ENCODE data around the gene C13orf46.

The C13orf46 gene

DNA sequence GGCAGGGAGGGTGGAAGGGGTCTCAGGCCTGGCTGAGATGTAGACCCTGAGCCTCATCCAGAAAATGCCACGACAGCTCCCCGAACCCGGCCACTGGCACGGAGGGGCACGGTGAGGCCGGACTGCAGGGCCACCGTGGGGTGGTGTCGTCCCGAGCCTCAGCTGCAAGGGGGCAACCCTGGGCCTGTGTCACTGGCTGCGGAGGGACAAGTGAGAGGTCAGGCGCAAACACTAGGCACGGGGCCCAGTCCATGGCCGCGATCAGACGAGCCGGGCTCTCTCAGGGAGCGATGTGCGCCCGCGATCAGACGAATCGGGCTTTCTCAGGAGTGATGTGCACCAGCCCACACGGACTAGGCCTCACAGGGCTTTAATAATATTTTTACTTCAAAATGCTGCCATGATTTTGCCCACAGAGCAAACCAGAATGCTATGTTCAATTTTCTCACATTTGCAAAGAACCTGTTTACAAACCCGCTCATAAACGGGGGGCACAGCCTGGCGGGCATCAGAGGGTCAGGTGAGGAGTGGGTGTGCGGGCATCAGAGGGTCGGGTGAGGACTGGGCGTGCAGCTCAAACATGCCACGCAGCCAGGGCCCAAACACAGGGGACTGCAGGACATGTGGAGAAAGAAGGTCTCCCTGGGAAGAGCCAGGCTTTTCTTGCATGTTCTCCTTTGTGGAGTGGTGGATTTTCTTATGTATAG lies 42.6 kb upstream of the C13orf46 start:
- DNase-seq (ENCODE audit: insufficient read length): no peak
- no peak for FAIRE-seq
- TF ChIP-seq POLR2AphosphoS5 (IDR thresholded peaks at IDR 0.05; ENCODE audit: low read depth, low read length): no peak
- TF ChIP-seq POLR2A (IDR thresholded peaks at IDR 0.05; ENCODE audit: low read depth, low read length): no peak
- TF ChIP-seq TAF1 (IDR thresholded peaks at IDR 0.05; ENCODE audit: borderline replicate concordance, low read depth, low read length): no peak

DNA sequence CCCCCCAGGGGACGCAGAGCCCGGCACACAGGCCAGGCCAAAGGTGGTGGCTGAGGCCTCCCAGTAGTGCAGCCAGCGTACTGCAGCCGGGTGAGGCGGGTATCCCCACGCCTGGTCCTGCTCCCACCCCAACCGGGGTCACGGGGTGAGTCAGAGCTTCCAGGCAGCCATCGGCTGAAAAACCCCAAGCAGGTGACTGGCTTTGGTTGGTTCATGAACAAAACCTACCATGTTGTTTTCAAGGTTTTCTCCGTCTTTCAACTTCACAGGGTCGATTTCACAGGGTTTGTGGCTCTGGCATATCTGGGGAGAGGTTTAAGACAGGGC lies 42.1 kb upstream of the C13orf46 start:
- FAIRE-seq: no peak
- no peak for TF ChIP-seq TAF1 (IDR thresholded peaks at IDR 0.05; ENCODE audit: borderline replicate concordance, low read depth, low read length)
- no peak for DNase-seq (ENCODE audit: insufficient read length)

DNA sequence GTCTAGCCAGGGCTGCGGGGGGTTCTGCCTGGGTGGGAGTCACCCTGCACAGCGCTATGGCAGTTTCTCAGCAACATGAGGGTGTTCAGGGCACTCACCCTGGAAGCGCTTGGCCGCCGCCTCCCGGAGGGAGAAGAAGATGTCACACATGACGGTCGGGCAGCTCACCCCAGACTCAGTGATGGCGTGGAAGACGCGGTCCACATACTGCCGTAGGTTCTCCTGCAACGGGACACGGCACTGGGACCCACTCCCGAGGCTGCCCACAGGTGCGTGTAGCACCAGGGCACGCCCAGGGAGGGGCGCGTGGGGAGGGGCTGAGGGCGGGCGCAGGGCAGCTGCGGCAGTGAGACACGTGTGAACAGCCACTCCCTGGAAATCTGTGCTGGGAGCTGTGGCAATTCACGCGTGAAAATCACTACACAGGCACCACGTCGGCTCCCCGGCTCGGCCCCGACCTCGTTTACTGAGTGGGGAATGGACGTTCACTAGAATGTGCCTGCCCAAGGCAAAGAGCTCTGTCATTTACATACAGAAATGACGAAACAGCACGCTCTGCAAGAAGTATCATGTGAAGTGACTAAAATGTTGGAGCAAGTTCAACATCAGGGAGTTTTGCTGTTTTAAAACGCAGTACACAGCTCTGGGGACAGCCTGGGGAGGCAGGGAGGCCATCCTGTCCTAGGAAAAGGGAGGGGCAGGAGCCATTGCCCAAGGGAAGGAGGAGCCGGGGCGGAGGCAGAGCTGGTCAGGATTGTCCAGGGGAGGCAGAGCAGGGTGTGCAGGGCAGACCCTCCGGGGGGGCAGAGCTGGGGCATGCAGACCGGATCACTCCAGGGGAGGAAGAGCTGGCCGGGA lies 41.5 kb upstream of the C13orf46 start:
- no peak for TF ChIP-seq POLR2AphosphoS5 (IDR thresholded peaks at IDR 0.05; ENCODE audit: low read depth, low read length)
- no peak for TF ChIP-seq TAF1 (IDR thresholded peaks at IDR 0.05; ENCODE audit: borderline replicate concordance, low read depth, low read length)
- no peak for TF ChIP-seq POLR2A (IDR thresholded peaks at IDR 0.05; ENCODE audit: low read depth, low read length)
- FAIRE-seq (no peak), DNase-seq (ENCODE audit: insufficient read length) (no peak)

DNA sequence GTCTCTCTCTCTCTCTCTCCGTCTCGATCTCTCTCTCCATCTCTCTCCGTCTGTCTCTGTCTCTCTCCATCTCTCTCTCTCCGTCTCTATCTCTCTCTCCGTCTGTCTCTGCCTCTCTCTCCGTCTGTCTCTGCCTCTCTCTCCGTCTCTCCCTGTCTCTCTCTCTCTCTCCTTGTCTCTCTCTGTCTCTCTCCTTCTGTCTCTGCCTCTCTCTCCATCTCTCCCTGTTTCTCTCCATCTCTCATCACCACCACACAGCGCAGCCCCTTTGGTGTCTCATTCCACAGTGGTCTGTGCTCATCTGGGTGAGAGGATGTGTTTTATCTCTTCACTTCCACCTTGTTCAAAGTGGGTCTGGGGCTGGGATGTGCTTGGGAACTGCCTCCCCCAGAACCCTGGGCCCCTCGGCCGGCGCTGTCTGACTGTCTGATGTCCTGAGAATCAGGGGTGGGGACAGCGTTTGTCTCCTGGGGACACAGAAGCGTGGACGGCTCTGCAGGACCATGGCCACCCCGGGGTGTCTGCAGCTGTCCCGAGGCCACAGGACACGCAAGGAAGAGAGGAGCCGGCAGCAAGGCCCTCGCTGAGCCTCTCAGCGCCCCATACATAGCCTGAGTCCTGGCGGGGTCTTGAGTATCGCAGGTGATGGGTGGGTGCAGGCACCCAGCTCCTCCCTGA lies 40.2 kb upstream of the C13orf46 start:
- TF ChIP-seq POLR2A (IDR thresholded peaks at IDR 0.05; ENCODE audit: low read depth, low read length) (no peak), POLR2AphosphoS5 (IDR thresholded peaks at IDR 0.05; ENCODE audit: low read depth, low read length) (no peak)
- no peak for FAIRE-seq
- no peak for DNase-seq (ENCODE audit: insufficient read length)

DNA sequence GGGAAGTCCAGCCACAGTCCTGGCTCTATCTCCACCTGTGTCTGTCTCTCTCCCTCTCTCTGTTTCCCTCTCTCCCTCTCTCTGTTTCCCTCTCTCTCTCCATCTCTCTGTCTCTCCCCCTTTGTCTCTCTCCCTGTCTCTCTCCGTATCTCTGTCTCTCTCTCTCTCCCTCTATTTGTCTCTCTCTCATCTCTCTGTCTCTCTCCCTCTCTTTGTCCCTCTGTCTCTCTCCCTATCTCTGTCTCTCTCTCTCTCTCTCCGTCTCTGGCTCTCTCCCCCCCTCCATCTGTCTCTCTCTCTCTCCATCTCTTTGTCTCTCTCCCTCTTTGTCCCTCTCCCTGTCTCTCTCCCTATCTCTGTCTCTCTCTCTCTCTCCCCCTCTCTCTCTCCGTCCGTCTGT lies 39.5 kb upstream of the C13orf46 start:
- FAIRE-seq (no peak), DNase-seq (ENCODE audit: insufficient read length) (no peak)
- TF ChIP-seq TAF1 (IDR thresholded peaks at IDR 0.05; ENCODE audit: borderline replicate concordance, low read depth, low read length) (no peak), POLR2A (IDR thresholded peaks at IDR 0.05; ENCODE audit: low read depth, low read length) (no peak), POLR2AphosphoS5 (IDR thresholded peaks at IDR 0.05; ENCODE audit: low read depth, low read length) (no peak)

- TF ChIP-seq TAF1 (IDR thresholded peaks at IDR 0.05; ENCODE audit: borderline replicate concordance, low read depth, low read length) (no peak), POLR2A (IDR thresholded peaks at IDR 0.05; ENCODE audit: low read depth, low read length) (no peak), POLR2AphosphoS5 (IDR thresholded peaks at IDR 0.05; ENCODE audit: low read depth, low read length) (no peak)
- no peak for FAIRE-seq
- no peak for DNase-seq (ENCODE audit: insufficient read length)
Measured at GRCh38 chr13:114012921-114013320, 39.0 kb upstream of the C13orf46 start.

DNA sequence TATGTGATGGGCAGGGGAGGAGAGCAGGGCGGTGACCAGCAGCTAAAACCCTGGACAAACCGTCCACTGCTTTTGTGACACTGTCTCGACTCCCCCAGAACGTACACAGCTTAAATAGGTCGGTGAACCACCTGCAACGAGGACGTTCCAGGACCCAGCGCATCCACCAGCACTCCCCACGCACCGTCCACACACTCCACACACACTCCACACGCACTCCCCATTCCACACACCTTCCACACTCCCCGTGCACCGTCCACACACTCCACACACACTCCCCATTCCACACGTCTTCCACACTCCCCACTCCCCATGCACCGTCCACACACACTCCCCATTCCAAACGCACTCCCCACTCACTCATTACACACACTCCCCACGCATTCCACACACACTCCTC lies 38.3 kb upstream of the C13orf46 start:
- FAIRE-seq: no peak
- TF ChIP-seq POLR2AphosphoS5 (IDR thresholded peaks at IDR 0.05; ENCODE audit: low read depth, low read length) (no peak), POLR2A (IDR thresholded peaks at IDR 0.05; ENCODE audit: low read depth, low read length) (no peak), TAF1 (IDR thresholded peaks at IDR 0.05; ENCODE audit: borderline replicate concordance, low read depth, low read length) (no peak)
- DNase-seq (ENCODE audit: insufficient read length): no peak

DNA sequence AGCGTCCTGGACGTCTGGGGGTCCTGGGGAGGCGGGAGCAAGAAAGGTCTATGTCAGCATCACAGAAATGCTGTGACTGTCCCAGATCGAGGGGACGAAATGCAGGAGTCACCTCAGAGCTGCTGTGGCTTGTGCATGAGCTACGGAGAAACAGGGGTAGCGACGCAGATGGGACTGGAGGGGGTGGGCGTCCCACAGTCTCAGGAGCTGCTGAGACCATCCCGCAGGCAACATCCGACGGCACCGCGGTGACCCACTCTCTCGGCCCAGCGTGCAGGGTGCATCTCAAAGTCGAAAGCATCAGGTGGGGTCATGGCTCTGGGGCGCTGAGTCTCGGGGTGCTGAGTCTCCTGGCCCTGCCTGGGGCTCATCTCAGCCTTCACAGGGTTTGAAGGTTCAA lies 37.4 kb upstream of the C13orf46 start:
- no peak for DNase-seq (ENCODE audit: insufficient read length)
- TF ChIP-seq POLR2AphosphoS5 (IDR thresholded peaks at IDR 0.05; ENCODE audit: low read depth, low read length): no peak
- FAIRE-seq: no peak

GRCh38 chr13:114010401-114011101 lies 36.7 kb upstream of the C13orf46 start:
- FAIRE-seq (no peak), DNase-seq (ENCODE audit: insufficient read length) (no peak)
- TF ChIP-seq POLR2A (IDR thresholded peaks at IDR 0.05; ENCODE audit: low read depth, low read length): no peak
- TF ChIP-seq POLR2AphosphoS5 (IDR thresholded peaks at IDR 0.05; ENCODE audit: low read depth, low read length): no peak
- no peak for TF ChIP-seq TAF1 (IDR thresholded peaks at IDR 0.05; ENCODE audit: borderline replicate concordance, low read depth, low read length)

DNA sequence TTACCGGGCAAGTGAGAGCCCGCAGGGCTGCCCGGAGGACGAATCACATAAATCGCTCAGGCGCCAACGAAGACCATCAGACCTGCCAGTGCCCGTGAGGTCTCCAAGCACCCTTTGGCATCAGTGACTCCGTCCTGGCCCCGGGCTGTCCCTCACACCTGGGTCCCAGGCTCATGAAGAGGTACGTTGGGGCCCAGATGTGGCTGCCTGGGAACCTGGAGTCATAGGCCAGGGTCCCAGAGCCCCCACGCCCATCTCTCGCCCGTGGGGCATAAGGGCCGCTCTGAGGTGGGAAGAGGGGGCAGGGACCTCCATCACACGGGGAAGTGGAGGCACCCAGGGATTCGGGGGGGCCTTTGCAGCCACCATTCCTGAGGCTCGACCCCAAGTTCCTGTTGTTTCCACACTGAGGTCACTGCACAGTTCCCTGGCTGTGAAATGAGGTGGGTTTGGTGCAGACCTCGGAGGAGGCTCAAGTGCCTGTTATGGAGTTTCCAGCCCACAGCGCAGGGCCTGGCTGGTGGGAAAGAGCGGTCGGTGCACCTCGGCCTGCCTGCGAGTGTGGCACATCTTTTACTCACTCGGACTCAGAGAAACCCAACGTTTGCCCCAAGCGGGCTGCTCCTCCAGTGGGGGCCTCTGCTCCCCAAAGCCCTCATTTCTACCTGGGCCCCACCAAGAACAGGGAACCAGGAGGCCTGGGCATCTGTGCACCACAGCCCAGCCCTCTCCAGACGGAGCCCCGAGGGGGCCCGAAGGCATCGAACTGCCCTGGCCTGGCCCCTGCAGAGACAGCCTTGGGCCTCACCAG lies 35.9 kb upstream of the C13orf46 start:
- DNase-seq (ENCODE audit: insufficient read length): no peak
- no peak for TF ChIP-seq POLR2A (IDR thresholded peaks at IDR 0.05; ENCODE audit: low read depth, low read length)
- no peak for FAIRE-seq

DNA sequence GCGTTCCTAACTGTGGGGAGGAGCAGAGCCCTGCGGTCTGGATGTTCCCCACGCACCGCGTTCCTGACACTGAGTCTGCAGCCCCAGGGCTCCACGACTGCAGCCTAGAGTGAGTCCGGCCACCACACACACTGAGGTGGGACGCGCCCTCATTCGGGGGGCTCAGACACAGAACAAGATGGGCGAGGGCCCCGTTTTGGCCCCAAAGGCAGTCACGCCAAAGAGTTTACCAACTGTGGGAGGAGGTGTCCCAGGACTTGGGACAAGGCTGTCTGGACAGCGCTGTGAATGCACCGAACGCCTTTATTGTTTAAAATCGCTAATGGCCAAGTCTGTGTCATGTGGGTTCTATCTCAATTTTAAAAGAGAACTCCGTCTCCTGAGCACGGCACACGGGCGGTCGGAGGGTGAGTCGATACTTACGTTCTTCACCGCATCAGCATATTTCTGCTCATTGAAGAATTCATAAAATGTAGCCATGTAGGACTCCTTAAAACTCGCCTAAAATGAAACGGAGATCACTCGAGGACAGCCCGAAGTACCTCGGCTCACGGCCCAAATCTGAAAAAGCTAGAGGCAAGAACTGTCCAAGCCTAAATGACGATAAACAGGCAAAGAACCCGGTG lies 35.2 kb upstream of the C13orf46 start:
- DNase-seq (ENCODE audit: insufficient read length): no peak
- TF ChIP-seq POLR2A (IDR thresholded peaks at IDR 0.05; ENCODE audit: low read depth, low read length) (no peak), POLR2AphosphoS5 (IDR thresholded peaks at IDR 0.05; ENCODE audit: low read depth, low read length) (no peak), TAF1 (IDR thresholded peaks at IDR 0.05; ENCODE audit: borderline replicate concordance, low read depth, low read length) (no peak)
- no peak for FAIRE-seq

All from GM12892 (cell line).